NT2/D1 (cell line): ENCODE results near the gene FOXI1.

Source experiments
- DNase-seq: peaks from one replicate; pipeline ENCODE4 v3.0.0-alpha.2; 2011; ENCODE audit warnings: low read depth, low spot score
- H3K27me3 ChIP-seq: 2 replicates; pipeline ENCODE4 v1.6.0; 2011; ENCODE audit warnings: mild to moderate bottlenecking; ENCODE audit not compliant: insufficient read length, insufficient read depth
- H3K36me3 ChIP-seq: 2 replicates; pipeline ENCODE4 v1.6.1; 2011; ENCODE audit warnings: mild to moderate bottlenecking, low read length, mixed read lengths; ENCODE audit not compliant: insufficient read depth, insufficient read length
- H3K4me1 ChIP-seq: 2 replicates; pipeline ENCODE4 v1.5.1; 2011; ENCODE audit not compliant: insufficient read depth, insufficient read length
- H3K4me3 ChIP-seq: 2 replicates; pipeline ENCODE4 v1.5.1; 2011; ENCODE audit warnings: low read depth; ENCODE audit not compliant: insufficient read length
- H3K9ac ChIP-seq: 2 replicates; pipeline ENCODE4 v1.6.0; 2011; ENCODE audit warnings: low read depth; ENCODE audit not compliant: insufficient read length
- H3K9me3 ChIP-seq: 2 replicates; pipeline ENCODE4 v1.5.1; 2011; ENCODE audit warnings: mild to moderate bottlenecking, low read length; ENCODE audit not compliant: insufficient read depth
- SUZ12 ChIP-seq: IDR thresholded peaks from 2 replicates; pipeline ENCODE4 v1.6.1; 2011; ENCODE audit not compliant: insufficient read length, insufficient read depth; ENCODE audit errors: extremely low read depth
- YY1 ChIP-seq: IDR thresholded peaks from 2 replicates; pipeline ENCODE4 v1.6.1; 2011; ENCODE audit not compliant: insufficient read length, insufficient read depth
- ZNF274 ChIP-seq: IDR thresholded peaks from 2 replicates; pipeline ENCODE4 v1.6.1; 2011; ENCODE audit warnings: mild to moderate bottlenecking, low read depth, low read length

FOXI1 gene

GRCh38 chr5:170070556-170071412 lies 34.9 kb upstream of the FOXI1 start:
- Histone ChIP-seq H3K27me3 (no peaks in the 10 kb centered on the region), H3K36me3 (no peaks in the 10 kb centered on the region), H3K4me1 (no peaks in the 10 kb centered on the region), H3K9ac (no peak overlapping the region), H3K4me3 (no peak overlapping the region), H3K9me3 (no peaks in the 10 kb centered on the region)
- TF ChIP-seq ZNF274 (no peak), YY1 (no peak)
- peak; percentile 40 for DNase-seq

GRCh38 chr5:170071748-170072147 lies 33.9 kb upstream of the FOXI1 start:
- no peak for DNase-seq
- H3K4me1 ChIP-seq = no peaks in the 10 kb centered on the region
- no peaks in the 10 kb centered on the region for H3K9me3 ChIP-seq
- no peak overlapping the region for H3K9ac ChIP-seq
- TF ChIP-seq ZNF274 = no peak
- TF ChIP-seq YY1 = no peak
- no peak for TF ChIP-seq SUZ12
- no peaks in the 10 kb centered on the region for H3K36me3 ChIP-seq
- H3K27me3 ChIP-seq = no peaks in the 10 kb centered on the region
- H3K4me3 ChIP-seq = no peak overlapping the region

GRCh38 chr5:170075696-170076095 lies 30.0 kb upstream of the FOXI1 start:
- no peak for DNase-seq
- Histone ChIP-seq H3K9me3 (no peaks in the 10 kb centered on the region), H3K9ac (no peak overlapping the region), H3K4me3 (no peak overlapping the region), H3K36me3 (no peaks in the 10 kb centered on the region), H3K27me3 (no peaks in the 10 kb centered on the region), H3K4me1 (peaks cover 3% of the 10 kb centered on the region)
- no peak for TF ChIP-seq YY1
- TF ChIP-seq ZNF274 = no peak
- TF ChIP-seq SUZ12 = no peak

- TF ChIP-seq YY1 (no peak), SUZ12 (no peak), ZNF274 (no peak)
- no peaks in the 10 kb centered on the region for H3K36me3 ChIP-seq
- H3K27me3 ChIP-seq = no peaks in the 10 kb centered on the region
- no peaks in the 10 kb centered on the region for H3K9me3 ChIP-seq
- peaks cover 3% of the 10 kb centered on the region for H3K4me1 ChIP-seq
- DNase-seq = no peak
- no peak overlapping the region for H3K4me3 ChIP-seq
- no peak overlapping the region for H3K9ac ChIP-seq
Observed at GRCh38 chr5:170076211-170076610, 29.5 kb upstream of the FOXI1 start.

- Histone ChIP-seq H3K4me1 (peaks cover 3% of the 10 kb centered on the region), H3K9ac (no peak overlapping the region), H3K27me3 (no peaks in the 10 kb centered on the region), H3K4me3 (no peak overlapping the region), H3K36me3 (no peaks in the 10 kb centered on the region), H3K9me3 (no peaks in the 10 kb centered on the region)
- TF ChIP-seq YY1 = no peak
- no peak for TF ChIP-seq ZNF274
- no peak for TF ChIP-seq SUZ12
- DNase-seq = no peak
Observed at GRCh38 chr5:170076739-170077138, 29.0 kb upstream of the FOXI1 start.

- no peak for TF ChIP-seq ZNF274
- TF ChIP-seq SUZ12 = no peak
- TF ChIP-seq YY1 = no peak
Observed at GRCh38 chr5:170077526-170077925, 28.2 kb upstream of the FOXI1 start.

GRCh38 chr5:170078458-170078857 lies 27.2 kb upstream of the FOXI1 start:
- H3K4me1 ChIP-seq = peaks cover 3% of the 10 kb centered on the region
- no peaks in the 10 kb centered on the region for H3K36me3 ChIP-seq
- no peaks in the 10 kb centered on the region for H3K9me3 ChIP-seq
- H3K9ac ChIP-seq = no peak overlapping the region
- TF ChIP-seq YY1 = no peak
- no peak for TF ChIP-seq SUZ12
- TF ChIP-seq ZNF274 = no peak
- H3K27me3 ChIP-seq = no peaks in the 10 kb centered on the region
- H3K4me3 ChIP-seq = no peak overlapping the region
- no peak for DNase-seq

More at GRCh38 chr5:170077526-170077925, 28.2 kb upstream of the FOXI1 start:
- no peak for DNase-seq
- H3K27me3 ChIP-seq = no peaks in the 10 kb centered on the region
- H3K9ac ChIP-seq = no peak overlapping the region
- H3K4me3 ChIP-seq = no peak overlapping the region
- H3K4me1 ChIP-seq = peaks cover 3% of the 10 kb centered on the region
- H3K9me3 ChIP-seq = no peaks in the 10 kb centered on the region
- H3K36me3 ChIP-seq = no peaks in the 10 kb centered on the region
